Erythroblast (primary cell): ENCODE results near the gene CMKLR1.
A peak's percentile ranks its signal among the peaks of the same experiment; 100 is the strongest.

ENCODE experiments used
- DNase-seq, 2 experiments: peaks; one replicate each; lab custom pipeline; 2025; lab: John Stamatoyannopoulos, UW
- GATA1 ChIP-seq: IDR thresholded peaks from 2 replicates; pipeline ENCODE4 v1.6.1; 2011; ENCODE audit warnings: low read depth, mild to moderate bottlenecking, control low read depth, low read length, moderate library complexity
- POLR2A ChIP-seq: IDR thresholded peaks from 2 replicates; pipeline ENCODE4 v1.6.1; 2011; ENCODE audit warnings: mild to moderate bottlenecking, low read length

CMKLR1 gene, protein sequence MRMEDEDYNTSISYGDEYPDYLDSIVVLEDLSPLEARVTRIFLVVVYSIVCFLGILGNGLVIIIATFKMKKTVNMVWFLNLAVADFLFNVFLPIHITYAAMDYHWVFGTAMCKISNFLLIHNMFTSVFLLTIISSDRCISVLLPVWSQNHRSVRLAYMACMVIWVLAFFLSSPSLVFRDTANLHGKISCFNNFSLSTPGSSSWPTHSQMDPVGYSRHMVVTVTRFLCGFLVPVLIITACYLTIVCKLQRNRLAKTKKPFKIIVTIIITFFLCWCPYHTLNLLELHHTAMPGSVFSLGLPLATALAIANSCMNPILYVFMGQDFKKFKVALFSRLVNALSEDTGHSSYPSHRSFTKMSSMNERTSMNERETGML

DNA sequence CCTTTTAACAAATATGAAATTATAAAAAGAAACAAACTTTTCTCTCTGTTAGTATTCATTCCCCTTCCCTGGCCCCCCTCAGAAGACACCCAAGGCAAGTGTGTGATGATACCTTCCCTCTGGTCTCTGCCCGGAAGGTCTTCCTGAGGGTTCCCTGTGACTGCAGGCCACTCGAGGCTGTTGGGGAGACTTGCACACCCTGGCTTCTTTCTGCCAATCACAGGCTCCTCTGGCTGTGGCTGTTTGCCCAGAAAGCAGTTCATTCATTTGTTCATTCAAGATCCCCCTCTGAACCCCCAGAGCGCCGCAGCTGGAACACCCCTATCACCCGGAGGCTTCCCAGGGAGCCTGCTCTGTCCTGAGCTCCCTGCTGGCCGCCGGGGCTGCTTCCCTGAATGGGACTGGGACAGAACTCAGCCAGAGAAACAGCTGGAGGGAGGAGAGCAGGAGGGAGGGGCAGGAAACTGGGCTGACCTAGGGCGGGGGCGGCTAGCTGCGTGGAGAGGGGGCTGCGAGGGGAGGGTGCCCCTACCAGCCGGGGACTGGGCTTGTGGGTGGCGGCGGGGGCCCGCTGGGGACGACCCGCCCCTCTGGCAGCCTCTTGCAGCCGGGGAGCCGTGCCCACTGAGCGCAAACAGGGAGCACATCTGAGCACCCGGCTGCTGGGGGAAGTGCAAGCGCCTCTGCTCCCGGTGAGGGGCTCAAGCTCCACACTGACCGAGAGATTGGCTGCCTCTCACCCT lies at the start of gene CMKLR1:
Gene CMKLR1 (minus strand): TSS at position 397 of the 743 bp plus-strand sequence. CDS start 45,720 bp downstream, outside the sequence.
- peak; percentile 32 to 49 for DNase-seq
- no peak for TF ChIP-seq GATA1
- TF ChIP-seq POLR2A: no peak

DNA sequence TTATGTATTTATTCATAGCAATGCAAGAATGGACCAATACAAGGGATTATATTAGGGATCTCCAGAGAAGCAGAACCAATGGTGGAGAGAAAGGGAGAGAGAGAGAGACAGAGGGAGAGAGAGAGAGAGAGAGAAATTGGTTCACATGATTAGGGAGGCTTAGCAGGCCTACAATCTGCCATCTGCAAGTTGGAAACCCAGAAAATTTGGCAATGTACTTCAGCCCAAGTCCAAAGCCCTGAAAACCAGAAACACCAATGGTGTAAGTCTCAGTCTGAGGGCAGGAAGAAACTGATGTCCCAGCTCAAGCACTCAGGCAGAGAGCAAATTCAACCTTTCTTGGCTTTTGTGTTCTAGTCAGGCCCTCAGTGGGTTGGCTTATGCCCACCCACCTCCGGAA lies 48.7 kb upstream of the CMKLR1 start:
- no peak for DNase-seq
- TF ChIP-seq GATA1 (no peak), POLR2A (no peak)

DNA sequence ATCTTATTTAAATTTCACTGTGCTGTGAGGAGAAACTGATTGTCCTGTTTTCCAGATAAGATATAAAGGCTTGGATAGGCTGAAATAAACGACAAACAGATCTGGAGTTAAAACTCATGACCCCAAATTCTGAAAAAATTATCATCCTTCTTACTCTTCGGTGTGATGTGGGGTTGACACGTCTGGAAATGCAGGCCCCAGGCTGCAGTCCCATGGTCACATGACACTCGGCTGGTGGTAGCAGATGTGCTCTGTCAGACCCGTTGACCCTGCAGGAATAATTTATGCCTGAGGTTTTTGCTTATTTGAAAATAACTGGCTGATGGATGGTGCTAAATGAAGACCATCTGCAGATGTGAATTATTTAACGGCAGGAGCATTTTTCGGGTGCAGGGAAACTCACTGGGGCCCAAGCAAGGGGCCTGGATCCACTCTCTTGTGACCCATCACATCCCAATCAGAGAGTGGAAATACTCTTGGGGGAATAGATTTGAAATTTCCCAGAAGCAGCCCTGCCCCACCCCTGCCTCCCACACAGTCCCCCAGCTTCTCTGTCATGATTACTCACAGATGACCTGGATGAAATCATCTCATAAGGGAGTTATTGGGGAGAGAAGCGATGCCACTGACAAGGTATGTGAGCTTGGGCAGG lies 47.7 kb upstream of the CMKLR1 start:
- TF ChIP-seq GATA1 (no peak), POLR2A (no peak)
- no peak for DNase-seq

DNA sequence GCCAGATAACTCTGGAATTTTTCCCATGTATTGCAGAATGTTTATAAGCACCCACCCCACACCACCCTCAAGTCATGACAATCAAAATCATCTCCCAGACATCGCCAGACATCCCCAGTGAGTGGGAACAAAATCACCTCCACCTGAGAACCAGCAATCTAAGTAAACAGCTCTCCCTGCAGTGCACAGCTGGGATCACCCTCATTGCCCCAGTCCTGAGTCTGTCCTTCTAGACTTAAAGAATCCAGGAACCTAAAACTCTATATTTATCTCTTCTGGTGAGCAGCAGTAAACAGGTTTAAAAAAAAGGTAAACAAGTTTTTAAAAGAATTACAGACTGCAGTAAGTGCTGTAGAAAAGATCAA lies 43.3 kb upstream of the CMKLR1 start:
- no peak for DNase-seq

DNA sequence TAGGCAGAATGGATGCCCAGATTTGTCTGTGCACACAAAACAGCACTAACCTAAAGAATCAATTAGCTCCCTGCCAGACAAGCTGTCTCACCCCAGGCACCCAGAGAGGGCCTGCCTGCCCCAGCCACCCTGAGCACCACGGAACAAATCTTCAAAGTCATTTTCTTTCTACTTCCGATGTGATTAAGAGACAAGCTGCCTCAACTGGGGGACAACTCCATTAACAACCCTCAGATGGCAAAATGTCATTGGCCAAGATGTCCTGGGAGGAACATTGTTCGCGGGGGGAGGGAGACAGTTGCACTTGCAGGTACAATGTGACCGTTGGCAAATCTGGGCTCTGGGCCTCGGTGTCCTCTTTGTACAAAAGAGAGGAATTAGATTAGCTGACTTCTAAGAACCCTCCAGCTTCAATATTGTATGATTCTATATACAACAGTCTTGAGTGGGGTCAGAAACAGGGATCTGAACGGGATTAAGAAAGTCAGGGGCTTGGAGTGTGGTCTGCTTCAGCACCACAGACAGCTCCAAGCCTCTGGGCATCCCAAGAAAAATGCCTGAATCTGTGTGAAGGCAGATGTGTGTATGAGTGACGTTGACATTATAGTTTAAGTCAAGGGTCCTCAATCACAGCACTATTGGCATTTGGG lies 42.8 kb upstream of the CMKLR1 start:
- TF ChIP-seq GATA1 (no peak), POLR2A (no peak)
- no peak for DNase-seq

More for the DNA sequence above, 43.3 kb upstream of the CMKLR1 start:
- TF ChIP-seq POLR2A (no peak), GATA1 (no peak)

DNA sequence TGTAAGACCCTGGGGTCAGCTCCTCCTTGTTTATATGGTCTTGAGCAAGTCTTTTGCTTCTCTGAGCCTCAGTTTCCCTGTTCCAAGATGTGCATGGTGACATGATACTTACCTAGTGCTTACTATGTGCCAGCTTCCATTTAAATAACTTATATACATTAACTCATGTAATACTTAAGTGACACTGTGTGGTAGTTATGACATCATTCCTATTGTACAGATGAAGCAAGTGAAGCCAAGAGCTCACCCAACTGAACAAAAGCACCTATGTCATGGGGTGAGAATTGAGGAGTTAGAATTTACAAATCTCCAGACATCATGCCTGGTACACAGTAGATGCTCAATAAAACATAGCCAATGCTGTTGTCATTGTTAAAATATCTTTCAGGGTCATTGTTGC lies 41.3 kb upstream of the CMKLR1 start:
- TF ChIP-seq GATA1: no peak
- TF ChIP-seq POLR2A: no peak
- no peak for DNase-seq

DNA sequence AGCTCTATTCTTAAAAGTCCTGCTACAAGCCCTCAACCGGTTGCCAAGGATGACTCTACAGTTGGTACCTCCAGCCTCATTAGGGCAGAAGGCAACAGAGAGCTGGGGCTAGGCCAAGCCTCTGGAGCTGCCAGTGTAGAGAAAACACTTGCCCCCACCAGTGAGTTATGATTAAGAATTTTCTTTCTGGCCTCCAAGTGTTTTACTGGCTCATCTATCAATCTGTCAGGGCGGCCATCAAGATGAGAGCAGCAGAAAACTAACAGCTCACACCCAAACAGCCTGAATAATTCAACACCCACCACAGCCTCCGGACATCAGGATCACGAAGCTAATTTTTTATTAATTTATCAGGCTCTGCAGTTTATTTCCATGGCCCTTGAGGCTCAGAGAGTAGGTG lies 40.7 kb upstream of the CMKLR1 start:
- no peak for DNase-seq
- TF ChIP-seq GATA1 (no peak), POLR2A (no peak)

DNA sequence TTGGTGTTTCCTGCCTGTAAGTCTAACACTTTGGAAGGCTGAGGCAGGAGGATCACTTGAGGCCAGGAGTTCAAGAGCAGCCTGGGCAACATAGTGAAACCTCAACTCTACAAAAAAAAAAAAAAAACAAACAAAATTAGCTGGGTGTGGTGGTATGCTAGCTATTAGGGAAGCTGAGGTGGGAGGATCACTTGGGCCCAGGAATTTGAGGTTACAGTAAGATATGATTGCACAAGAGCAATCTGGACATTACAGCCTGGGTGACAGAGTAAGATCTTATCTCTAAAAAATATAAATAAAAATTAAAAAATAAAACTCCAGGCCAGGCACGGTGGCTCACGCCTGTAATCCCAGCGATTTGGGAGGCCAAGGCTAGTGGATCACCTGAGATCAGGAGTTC lies 39.8 kb upstream of the CMKLR1 start:
- DNase-seq: no peak
- TF ChIP-seq POLR2A (no peak), GATA1 (no peak)

DNA sequence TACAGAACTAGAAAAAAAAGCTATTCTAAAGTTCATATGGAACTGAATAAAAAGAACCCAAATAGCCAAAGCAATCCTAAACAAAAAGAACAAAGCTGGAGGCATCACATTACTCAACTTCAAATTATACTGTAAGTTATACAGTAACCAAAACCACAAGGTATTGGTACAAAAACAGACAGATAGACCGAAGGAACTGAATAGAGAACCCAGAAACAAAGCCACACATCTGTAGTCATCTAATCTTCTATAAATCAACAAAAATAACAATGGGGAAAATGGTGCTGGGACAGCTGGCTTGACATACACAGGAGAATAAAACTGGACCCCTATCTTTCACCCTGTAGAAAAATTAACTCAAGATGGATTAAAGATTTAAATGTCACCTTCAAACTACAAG lies 38.1 kb upstream of the CMKLR1 start:
- DNase-seq: no peak

DNA sequence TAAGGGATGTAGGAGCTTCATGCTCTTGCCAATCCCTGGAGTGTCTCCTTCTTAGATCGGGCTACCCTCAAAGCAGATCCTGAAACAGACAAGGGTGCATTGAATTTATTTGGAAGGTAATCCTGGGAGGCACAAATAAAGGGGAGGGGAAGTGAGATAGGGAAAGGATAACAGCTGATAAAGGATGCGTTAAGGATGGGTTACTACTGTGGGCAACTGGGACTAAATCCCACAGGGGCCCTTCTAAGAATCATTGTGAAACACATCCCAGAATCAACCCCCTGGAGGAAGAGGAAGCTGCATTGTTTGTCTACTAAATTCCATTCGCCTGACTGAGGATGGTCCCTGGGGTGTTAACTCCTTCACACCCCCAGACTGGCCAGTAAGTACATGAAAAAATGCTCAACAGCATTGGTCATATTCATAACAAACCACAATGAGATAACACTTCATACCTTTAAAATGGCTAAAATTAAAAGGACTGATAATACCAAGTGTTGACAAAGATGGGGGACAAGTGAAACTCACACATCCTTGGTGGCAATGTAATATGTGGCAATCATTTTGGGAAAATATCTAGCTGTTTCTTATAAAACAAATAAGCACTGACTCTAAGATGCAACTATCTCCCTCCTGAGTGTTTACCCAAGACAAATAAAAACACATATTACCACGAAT lies 37.0 kb upstream of the CMKLR1 start:
- TF ChIP-seq POLR2A (no peak), GATA1 (no peak)
- DNase-seq: no peak

More for the DNA sequence above, 38.1 kb upstream of the CMKLR1 start:
- TF ChIP-seq POLR2A (no peak), GATA1 (no peak)

DNA sequence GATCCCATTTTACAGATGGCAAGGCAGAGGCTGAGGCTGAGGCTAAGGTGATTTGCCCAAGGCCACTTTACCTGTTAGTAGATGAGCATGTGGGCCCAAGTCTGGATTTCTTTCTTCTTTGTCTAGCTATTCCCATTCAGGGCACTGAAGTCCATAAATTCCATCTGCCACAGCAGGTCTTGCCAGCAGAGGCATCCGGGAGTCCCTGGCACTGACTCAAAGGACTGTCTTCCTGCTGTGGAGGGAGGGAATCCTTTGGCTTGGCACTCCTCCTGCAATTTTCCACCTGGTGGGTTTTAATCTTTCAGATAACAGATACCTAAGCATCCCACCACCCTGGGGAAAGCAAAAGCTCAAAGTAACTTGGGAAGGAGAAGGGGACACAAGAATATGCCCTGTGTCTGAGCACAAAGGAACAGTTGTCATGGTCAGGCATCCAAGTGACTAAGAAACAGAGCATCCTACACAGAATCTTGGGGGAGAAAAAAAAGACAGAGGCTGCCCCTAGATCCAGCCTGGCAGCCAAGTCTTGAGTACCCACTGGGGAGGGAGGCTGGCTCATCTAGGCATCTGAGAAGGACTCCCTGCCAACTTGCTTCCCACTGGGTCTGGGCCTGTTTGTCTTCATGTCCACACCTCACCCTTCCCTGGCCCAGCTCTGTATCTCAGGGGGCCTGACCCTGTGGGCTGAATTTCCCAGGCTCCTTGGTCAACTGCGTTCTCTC lies 35.6 kb upstream of the CMKLR1 start:
- TF ChIP-seq GATA1 (no peak), POLR2A (no peak)
- no peak for DNase-seq

DNA sequence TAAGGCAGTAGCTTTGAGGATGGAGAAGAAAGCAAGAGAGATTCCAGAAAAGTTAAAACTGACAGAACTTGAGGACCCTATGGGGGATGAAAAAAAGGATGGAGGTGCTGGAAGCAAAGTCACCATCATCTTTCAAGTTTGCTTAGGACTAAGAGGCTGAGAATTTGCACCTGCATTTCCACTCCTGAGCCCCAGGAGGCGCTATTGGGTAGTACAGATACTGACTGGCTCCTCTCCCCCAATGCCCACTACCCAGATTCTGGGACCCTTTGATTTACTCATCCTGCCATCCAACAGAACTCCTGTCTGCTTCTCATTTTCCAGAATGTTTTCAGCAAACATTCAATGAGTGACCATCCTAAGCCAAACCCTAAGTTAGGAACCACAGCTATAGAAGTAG lies 34.0 kb upstream of the CMKLR1 start:
- TF ChIP-seq GATA1 (no peak), POLR2A (no peak)

More for the DNA sequence above, 34.0 kb upstream of the CMKLR1 start:
- DNase-seq: peak in 1 of 2 experiments; percentile 19
